Measurements from ENCODE around the gene BRD3.
A peak's percentile ranks its signal among the peaks of the same experiment; 100 is the strongest.

Gene BRD3

DNA sequence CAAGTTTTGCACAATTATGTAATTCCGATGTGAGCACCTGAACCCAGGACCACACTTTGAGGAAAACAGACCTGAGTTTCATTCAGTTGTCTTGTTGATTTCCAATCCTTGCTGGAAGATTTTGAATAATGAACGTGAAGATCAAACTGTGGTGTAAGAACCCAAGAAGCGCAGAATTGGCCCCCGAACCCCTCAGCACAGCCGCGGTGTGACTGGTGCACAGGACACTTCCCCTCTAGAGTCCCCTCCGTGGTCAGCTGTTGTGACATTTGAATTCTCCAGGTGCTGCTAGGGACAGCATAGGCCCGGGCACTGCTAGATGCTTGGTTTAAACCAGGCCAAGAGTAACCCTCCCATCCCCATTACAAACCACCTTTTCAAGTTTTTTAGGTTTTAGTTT is 40.8 kb downstream of the BRD3 start:
- no peak overlapping the region for H3K27ac ChIP-seq
- H3K4me3 ChIP-seq, result no peak overlapping the region

DNA sequence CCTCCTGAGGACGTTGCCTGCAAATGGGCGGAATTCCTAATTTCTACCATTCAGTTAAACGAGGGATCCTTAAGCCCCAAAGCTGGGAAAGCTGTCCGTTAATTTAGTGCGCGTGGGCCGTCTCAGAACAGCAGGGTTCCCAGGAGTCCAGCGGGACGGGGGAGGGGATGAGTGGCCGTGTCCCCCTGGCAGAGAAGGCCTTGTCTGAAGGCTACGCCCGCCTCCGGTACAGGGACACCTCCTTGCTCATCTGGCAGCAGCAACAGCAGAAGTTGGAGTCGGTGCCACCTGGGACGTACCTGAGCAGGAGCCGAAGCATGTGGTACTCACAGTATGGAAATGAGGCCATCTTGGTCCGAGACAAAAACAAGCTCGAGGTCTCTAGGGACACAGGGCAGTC is 41.2 kb downstream of the BRD3 start:
- H3K27ac ChIP-seq, result no peak overlapping the region
- no peak overlapping the region for H3K4me3 ChIP-seq

DNA sequence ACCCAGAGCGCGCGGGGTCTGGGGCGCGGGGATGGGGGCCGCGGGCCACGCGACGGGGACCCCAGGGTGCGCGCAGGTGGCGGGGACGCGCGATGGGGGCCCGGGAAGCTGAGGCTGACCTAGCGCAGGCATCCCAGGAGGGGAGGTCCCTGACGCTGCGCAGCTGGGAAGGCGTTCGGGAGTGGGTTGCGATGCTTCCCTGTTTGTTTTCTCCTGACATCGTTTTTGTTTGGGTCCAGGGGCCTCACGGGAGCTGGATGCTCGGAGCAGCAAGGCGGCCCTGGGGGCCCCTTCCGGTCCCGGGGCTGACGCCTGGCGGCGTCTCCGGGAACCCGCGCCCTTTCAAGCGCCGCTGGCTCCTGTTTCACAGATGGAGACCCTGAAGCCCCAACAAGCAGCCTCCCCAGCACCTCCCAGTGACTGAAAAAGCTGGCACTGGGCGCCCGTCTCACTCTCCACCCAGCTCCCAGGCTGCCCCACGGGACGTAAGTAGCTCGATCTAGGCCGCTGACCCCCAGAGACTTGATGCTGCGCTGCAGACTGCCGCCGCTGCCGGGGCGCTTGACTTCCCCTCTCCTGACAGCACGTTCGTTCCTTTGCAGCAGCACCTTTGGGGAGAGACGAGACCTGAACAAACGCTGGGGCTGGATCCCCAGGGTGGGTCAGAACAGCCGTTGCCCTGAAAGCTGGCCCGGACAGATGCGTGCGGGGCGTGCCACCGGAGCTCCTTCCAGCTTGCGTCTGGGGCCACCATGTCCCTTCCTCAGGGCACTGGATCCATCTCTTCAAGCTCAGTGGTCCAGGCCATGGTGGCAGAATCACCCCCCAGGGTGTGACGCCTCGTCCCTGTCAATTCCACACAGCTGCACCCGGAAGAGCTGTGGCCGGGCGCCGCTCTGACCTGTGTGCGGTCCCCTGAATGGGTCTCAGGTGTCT is 42.0 kb downstream of the BRD3 start:
- H3K27ac ChIP-seq, result peak overlapping the region in 19 of 21 experiments; percentile 18 to 83 (median 60)
- peak overlapping the region; percentile 65 to 94 (median 89) for H3K4me3 ChIP-seq

DNA sequence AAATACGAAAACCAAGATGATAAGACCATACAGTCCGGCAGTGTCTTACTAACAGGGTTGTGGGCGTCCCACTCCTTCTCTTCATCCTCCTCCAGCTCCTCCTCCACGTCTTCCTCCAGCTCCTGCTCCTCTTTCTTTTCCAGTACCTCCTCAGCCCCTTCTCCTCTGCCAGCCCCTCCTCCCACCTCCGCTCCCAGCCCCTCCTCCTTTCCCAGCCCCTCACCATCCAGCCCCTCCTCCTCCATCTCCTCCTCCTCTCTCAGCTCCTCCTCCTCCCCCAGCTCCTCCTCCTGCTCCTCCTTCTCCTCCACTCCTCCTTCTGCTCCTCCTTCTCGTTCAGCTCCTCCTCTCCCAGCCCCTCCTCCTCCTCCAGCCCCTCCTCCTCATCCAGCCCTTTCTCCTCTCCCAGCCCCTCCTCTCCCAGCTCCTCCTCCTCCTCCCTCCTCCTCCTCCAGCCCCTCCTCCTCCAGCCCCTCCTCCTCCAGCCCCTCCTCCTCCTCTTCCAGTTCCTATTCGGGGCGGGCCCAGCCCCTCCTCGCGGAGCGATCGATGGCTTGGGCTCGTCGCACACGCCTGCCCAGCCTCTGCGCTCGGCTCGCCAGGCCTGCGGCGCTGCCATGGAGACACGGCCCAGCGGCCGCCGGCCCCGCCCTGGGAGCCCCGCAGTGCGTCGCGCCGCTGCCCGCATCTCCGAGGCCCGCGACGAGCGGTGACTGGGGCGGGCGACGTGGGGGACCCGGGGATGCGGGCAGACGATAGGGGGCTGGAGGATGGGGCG is 42.8 kb downstream of the BRD3 start, which contains the start of gene BRD3OS:
TSS of gene BRD3OS (plus strand) at position 654 of the 778 bp plus-strand sequence. CDS start 1,267 bp downstream, outside the sequence.
- Histone ChIP-seq H3K27ac (peak within 1 kb of the TSS in 19 of 21 experiments; percentile 18 to 83 (median 60)), H3K4me3 (peak within 1 kb of the TSS; percentile 65 to 94 (median 89))

DNA sequence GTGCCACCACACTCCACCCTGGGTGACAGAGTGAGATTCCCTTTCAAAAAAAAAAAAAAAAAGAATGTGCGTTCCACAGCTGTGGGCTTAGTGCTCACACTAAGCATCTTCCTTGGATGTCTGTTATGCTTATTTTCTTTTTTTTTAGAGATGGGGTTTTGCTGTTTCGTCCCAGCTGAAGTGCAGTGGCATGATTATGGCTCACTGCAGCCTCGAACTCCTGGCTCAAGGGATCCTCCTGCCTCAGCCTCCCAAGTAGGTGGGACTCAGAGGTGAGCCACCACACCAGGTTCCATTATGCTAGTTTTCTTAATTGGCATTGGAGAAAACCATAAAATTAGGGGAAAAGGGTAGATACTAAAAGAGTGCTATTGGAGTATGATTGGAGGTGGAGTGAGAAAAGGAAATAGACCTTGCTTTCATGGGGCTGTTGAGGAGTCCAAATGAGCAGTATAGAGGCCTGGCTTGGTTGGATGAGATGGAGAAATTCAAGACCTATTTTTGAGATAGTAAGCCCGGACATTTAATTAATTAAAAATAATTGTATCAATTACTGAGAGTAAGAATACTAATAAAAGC is 43.5 kb downstream of the BRD3 start:
- Histone ChIP-seq H3K4me3 (peak overlapping the region in 1 of 7 experiments; percentile 10), H3K27ac (peak overlapping the region in 1 of 21 experiments; percentile 36)

DNA sequence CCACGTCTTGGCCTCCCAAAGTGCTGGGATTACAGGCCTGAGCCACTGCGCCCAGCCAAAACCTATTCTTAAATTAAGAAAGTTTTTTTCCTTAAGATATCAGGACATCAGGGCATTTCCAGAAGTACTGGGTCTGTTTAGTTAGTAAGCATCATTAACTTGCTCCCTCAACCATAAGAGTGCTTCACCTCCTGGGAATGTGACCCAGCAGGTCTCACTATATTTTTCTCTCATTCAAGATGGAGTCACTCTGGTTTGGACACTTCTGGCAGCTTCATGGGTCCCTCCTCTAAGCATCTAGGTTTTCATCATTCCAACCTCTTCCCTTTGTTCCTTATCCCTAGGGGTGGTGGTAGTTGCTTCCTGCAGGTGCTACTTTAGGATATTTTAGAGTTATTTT is 52.9 kb downstream of the BRD3 start:
- Histone ChIP-seq H3K4me3 (no peak overlapping the region), H3K27ac (no peak overlapping the region)

DNA sequence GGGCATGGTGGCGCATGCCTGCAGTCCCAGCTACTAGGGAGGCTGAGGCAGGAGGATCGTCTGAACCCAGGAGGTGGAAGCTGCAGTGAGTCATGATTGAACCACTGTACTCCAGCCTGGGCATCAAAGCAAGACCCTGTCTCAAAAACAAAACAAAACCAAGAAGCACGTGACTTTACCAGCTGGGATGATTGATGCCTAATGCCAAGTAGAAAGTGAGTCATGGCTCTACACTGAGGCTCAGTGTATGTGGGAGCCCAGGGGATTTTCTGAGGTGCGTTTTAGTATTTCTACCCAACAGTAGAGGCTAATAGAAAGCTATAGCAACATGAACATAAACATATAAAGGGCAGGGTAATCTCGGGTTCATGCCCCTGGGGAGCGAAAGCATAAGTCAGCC is 56.4 kb downstream of the BRD3 start:
- Histone ChIP-seq H3K27ac (no peak overlapping the region), H3K4me3 (no peak overlapping the region)

DNA sequence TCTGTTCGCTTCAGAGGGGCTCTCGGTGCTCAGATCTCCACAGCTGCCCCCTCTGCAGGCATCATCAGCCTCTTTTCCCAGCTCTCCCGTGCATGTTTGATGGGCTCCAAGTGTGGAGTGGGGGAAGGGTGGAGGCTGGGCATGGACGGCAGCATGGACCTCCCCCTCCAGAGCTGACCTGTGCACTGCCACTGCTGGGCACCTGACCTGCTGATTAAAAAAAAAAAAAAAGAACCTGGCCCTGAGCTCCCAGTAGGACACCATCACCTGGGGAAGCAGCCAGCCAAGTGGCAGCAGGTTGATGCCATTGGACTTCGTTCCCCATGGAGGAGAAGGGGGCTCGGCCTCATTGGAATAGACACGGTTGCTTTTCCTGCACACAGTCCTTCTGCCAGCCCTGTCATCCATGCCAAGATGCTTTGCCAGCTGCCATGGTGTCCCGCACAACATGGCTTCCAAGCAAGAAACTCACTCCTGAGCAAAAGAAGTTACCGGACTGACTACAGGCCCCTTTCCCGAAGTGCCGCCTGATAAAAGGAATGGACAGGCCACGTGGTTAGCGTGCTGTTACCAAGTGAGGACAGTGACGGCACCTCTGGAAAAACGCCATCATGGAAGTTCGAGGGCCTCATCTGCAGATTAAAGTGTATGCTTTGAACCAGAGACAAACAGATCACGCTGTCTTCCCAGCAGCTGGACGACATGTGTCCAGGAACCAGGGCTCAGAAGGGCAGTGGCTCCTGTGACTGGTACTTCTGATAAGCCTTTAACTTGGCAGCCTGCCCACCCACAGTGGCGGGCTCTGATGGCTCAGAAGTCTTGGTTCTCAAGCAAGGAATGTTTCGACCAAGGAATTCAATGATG is 57.3 kb downstream of the BRD3 start:
- H3K4me3 ChIP-seq, result no peak overlapping the region
- no peak overlapping the region for H3K27ac ChIP-seq

DNA sequence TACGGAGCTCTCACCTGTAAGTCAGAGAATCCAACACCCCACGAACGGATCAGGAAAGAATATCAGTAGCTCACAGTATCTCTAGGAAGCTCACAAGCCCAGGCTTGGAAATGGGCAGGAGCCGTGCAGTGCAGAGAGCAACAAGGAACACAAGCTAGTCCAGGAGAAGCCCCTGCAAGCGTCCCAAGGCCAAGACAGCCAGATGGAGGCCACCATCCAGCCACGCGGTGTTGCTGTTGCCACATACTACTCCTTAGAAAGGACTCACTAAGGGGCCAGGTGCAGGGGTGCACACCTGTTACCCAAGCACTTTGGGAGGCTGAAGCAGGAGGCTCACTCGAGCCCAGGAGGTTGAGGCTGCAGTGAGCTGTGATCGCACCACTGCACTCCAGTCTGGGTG is 60.3 kb downstream of the BRD3 start:
- no peak overlapping the region for H3K4me3 ChIP-seq
- no peak overlapping the region for H3K27ac ChIP-seq

DNA sequence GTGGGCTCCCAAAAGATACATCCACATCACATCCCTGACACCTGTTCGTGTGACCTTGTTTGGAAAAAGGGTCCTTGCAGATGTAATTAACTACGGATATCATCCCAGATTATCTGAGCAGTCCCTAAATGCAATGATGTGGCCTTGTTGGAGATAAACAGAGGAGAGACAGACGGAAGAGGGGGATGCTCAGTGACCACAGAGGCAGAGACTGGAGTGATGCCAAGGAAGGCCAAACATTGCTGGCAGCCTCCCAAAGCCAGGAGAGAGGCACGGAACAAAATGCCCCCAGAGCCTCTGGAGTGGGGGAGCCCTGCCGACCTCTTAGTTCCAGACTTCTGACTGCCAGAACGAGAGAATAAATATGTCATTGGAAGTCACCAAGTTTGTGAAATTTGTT is 60.7 kb downstream of the BRD3 start:
- H3K27ac ChIP-seq, result no peak overlapping the region
- H3K4me3 ChIP-seq, result no peak overlapping the region

DNA sequence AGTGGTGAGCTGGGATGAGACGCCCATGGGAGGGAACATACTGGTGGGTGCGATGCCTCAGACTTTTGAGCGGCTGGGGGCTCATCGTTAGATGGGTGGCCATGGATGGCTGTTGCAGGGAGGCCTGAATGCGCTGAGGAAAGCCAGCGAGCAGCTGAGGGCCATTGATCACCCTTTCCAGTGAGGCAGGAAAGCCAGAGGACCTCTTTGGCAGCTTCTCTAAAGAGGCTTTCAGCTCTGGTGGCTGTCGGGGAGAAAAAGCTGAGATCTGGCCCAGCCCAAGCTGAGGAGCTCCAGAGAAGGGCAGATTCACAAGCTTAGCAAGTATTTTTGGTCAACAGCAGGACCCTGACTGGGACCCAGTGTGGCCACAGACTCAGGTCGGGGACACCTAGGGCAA is 62.4 kb downstream of the BRD3 start:
- H3K27ac ChIP-seq, result no peak overlapping the region
- H3K4me3 ChIP-seq, result no peak overlapping the region

DNA sequence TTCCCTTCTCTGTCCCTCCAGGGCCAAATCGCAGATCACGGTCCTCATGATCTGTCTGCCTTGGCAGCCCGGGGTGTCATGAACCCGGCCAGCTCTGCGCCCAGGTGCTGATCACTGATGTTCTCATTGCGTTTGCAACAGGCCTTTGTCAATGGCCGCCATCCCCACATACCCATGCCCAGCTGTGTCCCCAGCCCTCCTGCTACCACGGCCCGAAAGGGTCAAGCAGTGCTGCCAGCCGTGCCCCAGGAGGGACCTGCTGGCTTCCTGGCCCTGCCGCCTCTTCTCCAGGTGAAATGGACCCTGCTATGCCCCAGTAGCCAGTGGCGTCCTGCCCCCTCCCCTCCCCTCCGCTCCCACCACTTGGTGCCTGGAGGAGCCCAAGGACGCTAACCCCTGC is 62.9 kb downstream of the BRD3 start:
- Histone ChIP-seq H3K27ac (no peak overlapping the region), H3K4me3 (no peak overlapping the region)

DNA sequence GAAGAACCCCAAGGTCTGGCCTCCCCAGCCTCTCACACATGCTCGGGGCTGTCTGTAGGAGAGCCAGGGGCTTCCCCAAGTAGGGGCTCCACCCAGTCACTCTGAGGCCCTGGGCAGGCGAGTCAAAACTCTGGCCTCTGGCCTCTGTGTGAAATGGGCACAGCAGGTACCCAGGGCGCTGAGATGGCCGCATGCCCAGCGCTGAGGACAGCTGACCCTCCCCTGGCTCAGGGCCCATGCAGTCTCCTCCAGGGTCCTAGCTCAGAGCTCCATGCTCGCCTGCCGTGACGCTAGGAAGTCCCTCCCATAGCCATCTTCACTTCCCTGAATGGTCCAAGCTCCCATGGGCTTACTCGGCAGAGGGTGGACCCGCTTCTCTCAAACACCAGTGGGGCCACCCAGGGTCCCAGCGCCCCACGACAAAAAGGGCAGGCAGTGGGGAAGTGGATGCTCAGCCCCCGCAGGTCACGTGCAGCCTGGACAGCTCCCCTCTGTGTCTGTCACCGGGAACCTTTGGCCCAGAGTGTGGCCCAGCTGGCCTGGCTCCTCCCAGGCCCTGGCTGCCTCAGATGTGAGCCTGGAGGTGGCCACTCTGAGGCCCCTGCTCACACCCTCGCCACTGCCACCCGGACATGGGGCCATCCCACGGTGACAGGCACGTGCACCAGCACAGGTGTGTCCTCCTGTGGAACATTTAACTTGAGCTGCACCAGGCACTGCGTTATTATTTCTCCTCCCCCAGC is 63.5 kb downstream of the BRD3 start:
- Histone ChIP-seq H3K4me3 (no peak overlapping the region), H3K27ac (no peak overlapping the region)

DNA sequence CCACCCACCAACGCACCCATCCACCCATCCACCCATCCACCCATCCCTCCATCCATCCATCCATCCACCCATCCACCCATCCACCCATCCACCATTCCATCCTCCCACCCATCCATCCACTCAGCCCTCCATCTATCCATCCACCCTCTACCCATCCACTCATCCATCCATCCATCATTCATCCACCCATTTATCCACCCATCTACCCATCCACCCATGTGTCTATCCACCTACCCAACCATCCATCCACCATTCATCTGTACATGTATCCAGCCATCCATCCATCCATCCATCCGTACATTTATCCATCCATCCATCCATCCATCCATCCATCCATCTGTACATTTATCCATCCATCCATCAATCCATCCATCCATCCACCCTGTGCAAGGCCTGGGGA is 64.6 kb downstream of the BRD3 start:
- Histone ChIP-seq H3K4me3 (no peak overlapping the region), H3K27ac (no peak overlapping the region)

DNA sequence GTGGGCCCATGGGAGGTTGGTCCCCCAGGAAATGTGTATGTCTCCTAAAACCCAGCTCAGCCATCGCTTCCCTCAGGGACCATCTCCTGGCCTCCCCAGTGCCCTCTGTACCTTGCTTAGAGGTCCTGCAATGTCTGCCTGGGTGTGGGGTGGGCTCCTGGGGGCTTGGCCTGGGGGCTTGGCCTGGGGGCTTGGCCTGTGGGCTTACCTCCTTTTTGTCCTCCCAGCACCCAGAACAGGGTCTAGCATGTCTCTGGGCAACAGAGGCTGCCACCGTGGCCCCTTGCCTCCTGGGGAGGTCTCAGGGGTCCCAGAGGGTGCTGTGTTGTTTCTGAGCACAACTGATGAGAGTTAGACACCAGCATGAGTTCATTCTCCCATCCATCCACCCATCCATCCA is 65.0 kb downstream of the BRD3 start:
- H3K27ac ChIP-seq, result no peak overlapping the region

DNA sequence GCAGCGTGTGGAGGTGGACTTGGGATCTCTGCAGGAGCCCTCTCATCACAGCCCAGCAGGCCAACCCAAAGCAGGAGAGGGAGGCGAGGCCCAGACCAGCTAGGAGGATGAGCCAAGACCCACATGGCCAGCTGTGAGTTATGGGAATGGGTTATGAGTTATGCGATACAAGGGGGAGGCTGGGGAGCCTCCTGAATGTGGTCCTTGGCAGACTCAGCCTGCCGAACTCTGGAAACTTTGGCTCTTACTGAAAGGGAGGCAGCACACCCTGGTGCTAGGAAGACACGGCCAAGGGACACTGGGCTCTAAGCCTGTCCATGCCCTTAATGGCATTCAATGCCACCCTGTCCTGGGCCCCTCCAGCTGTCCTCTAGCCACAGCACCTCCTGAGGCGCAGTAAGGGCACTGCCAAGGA is 68.0 kb downstream of the BRD3 start:
- Histone ChIP-seq H3K4me3 (no peak overlapping the region), H3K27ac (no peak overlapping the region)

More for the DNA sequence above, 65.0 kb downstream of the BRD3 start:
- H3K4me3 ChIP-seq, result no peak overlapping the region

DNA sequence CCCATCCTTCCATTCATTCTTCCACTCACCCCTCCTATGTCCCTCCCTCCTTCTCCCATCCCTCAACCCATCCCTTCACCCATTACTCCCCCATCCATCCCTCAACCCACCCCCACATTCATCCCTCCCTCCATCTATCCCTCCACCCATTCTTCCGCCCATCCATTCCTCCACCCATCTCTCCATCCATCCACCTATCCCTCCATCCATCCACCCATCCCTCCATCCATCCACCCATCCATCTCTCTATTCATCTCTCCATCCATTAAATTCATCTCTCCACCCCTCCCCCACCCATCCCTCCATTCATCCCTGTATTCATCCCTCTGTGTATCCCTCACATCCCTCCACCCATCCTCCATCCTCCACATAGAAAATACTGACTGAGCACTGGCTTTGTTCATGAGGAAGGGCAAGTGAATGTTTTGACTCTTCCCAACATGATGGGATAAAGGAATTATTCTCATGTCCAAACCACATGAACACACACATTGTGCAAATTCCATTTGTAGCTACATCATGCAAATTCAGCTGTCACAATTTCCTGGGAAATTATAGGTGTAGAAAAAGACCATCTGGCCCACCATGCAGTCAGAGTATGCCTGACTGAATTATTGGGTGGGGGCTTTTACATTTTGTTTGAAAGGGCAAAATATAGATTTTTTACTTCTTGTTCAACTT is 68.8 kb downstream of the BRD3 start:
- H3K27ac ChIP-seq, result no peak overlapping the region
- no peak overlapping the region for H3K4me3 ChIP-seq

DNA sequence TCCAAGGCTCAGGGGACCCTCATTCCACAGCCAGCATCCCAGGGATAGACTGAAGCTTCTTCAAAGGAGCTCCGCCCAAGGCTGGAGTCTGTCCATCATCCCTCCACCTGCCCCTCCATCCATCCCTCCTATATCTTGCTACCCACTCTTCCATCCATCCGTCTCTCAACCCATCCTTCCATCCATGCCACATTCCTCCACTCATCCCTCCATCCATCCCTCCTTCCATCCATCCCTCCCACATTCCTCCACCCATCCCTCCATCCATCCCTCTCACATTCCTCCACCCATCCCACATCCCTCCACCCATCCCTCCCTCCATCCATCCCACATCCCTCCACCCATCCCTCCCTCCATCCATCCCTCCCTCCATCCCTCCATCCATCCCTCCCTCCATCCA is 70.2 kb downstream of the BRD3 start:
- no peak overlapping the region for H3K4me3 ChIP-seq
- no peak overlapping the region for H3K27ac ChIP-seq
